HG02884 (cell line): ENCODE data around the gene NSF.
"Not testable (repeated sequence)": the region's sequence is repeated elsewhere in the genome, so short reads cannot be mapped to it uniquely, and the experiment has no call there.

ENCODE experiments used
- ATAC-seq: cut with Tn5 transposase; IDR thresholded peaks from one replicate; pipeline ENCODE4 v1.9.1; 2021; ENCODE audit warnings: mild to moderate bottlenecking, moderate library complexity; ENCODE audit not compliant: unreplicated experiment

Gene NSF

GRCh38 chr17:46627452-46627851 lies 37.0 kb downstream of the NSF start:
- not testable (repeated sequence) for ATAC-seq

GRCh38 chr17:46628753-46629436 lies 38.4 kb downstream of the NSF start:
- ATAC-seq, result not testable (repeated sequence)

- ATAC-seq, result not testable (repeated sequence)
Measured at GRCh38 chr17:46632146-46632545, 41.7 kb downstream of the NSF start.

GRCh38 chr17:46634844-46635243 lies 44.4 kb downstream of the NSF start:
- not testable (repeated sequence) for ATAC-seq

GRCh38 chr17:46641861-46642656 lies 51.6 kb downstream of the NSF start:
- ATAC-seq, result not testable (repeated sequence)

- ATAC-seq, result not testable (repeated sequence)
Measured at GRCh38 chr17:46647251-46647650, 56.8 kb downstream of the NSF start.

- ATAC-seq, result not testable (repeated sequence)
Measured at GRCh38 chr17:46647688-46648278, 57.3 kb downstream of the NSF start.

- not testable (repeated sequence) for ATAC-seq
Measured at GRCh38 chr17:46649246-46649645, 58.8 kb downstream of the NSF start.

GRCh38 chr17:46652024-46652643 lies 61.7 kb downstream of the NSF start:
- not testable (repeated sequence) for ATAC-seq

- not testable (repeated sequence) for ATAC-seq
Measured at GRCh38 chr17:46658235-46658634, 67.8 kb downstream of the NSF start.

GRCh38 chr17:46659702-46660101 lies 69.2 kb downstream of the NSF start:
- not testable (repeated sequence) for ATAC-seq

GRCh38 chr17:46663123-46663522 lies 72.7 kb downstream of the NSF start:
- ATAC-seq, result not testable (repeated sequence)

- ATAC-seq, result not testable (repeated sequence)
Measured at GRCh38 chr17:46663552-46663951, 73.1 kb downstream of the NSF start.

GRCh38 chr17:46665969-46666368 lies 75.5 kb downstream of the NSF start:
- not testable (repeated sequence) for ATAC-seq

GRCh38 chr17:46670789-46671188 lies 80.3 kb downstream of the NSF start:
- ATAC-seq, result not testable (repeated sequence)

- not testable (repeated sequence) for ATAC-seq
Measured at GRCh38 chr17:46672777-46673176, 82.3 kb downstream of the NSF start.

GRCh38 chr17:46677819-46678218 lies 87.3 kb downstream of the NSF start:
- ATAC-seq, result not testable (repeated sequence)

- ATAC-seq, result not testable (repeated sequence)
Measured at GRCh38 chr17:46683653-46684052, 93.2 kb downstream of the NSF start.

GRCh38 chr17:46685284-46685683 lies 94.8 kb downstream of the NSF start:
- not testable (repeated sequence) for ATAC-seq

- ATAC-seq, result not testable (repeated sequence)
Measured at GRCh38 chr17:46692196-46692595, 101.7 kb downstream of the NSF start.

- not testable (repeated sequence) for ATAC-seq
Measured at GRCh38 chr17:46693283-46693682, 102.8 kb downstream of the NSF start.
